GM12865 (cell line): Measurements from ENCODE around the gene ZMYM5.

Experiments used
- DNase-seq: peaks from one replicate; pipeline ENCODE4 v3.0.0; 2010; ENCODE audit warnings: low read depth
- H3K4me3 ChIP-seq: 2 replicates; pipeline ENCODE4 v1.5.1; 2011; ENCODE audit warnings: mild to moderate bottlenecking, low read depth, low read length, control low read depth
- CTCF ChIP-seq: IDR thresholded peaks from 2 replicates; pipeline ENCODE4 v1.5.1; 2011; ENCODE audit warnings: low read length, control low read depth, low read depth, inconsistent platforms; ENCODE audit not compliant: insufficient read depth; ENCODE audit errors: missing control alignments

ZMYM5 gene

DNA sequence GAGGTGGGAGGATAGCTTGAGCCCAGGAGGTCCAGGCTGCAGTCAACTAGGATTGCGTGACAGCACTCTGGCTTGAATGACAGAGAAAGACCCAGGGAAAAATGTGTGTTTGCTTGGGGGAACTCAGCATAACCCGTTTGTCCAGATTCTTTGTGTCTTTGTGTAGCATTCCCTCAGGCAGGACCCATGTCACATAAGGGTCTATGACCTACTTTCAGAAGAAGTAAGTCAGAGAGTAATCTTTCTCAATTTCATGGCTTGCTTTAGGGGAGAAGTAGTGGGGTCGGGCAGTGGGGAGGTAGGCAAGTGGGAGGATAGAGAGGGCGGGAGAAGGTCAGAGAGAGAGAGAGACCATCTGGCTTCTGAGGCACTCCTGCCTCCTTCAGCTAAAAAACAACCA is 68.8 kb downstream of the ZMYM5 start:
- no peak for TF ChIP-seq CTCF
- no peak for DNase-seq
- no peak overlapping the region for H3K4me3 ChIP-seq

- DNase-seq: no peak
- no peak overlapping the region for H3K4me3 ChIP-seq
- TF ChIP-seq CTCF: no peak
Observed at GRCh38 chr13:19791953-19792537, 71.4 kb downstream of the ZMYM5 start.

DNA sequence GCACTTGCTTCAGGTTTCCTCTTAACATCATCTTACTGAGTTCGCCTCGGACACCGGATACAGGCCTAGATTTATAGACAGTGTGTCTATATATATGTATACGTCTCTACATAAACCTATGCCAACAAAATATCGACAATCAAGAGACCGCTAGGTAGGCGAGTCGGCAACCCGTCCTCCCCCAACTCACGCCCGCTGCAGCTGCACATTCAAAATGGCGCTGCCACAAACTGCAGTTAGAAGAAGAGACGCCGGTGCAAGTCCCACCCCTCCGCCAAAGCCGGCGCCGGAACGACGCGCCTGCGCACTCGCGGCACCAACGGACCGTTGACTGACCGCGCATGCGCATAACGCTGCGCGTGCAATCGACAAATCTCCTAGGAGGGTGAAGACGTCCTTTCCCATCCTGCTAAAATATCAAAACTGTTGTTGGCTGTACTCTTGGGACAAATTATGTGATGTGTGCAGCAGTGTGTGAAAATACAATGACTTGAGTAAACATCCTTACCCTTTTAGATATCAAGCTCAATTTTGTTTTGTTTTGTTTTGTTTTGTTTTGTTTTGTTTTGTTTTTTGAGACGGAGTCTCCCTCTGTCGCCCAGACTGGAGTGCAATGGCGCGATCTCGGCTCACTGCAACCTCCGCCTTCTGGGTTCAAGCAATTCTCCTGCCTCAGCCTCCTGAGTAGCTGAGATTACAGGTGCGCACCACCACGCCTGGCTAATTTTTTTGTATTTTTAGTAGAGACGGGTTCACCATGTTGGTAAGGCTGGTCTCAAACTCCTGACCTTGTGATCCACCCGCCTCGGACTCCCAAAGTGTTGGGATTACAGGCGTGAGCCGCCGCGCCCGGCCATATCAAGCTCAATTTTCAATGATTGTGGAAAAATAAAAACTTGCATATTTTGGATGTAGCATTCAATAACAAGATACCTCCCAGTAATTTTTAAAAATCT is 80.4 kb downstream of the ZMYM5 start, which contains the start of gene PSPC1:
TSS of gene PSPC1 (minus strand) at position 219 of the 956 bp plus-strand sequence. CDS start at position 31, 188 bp downstream.
- peak; percentile 97 for DNase-seq
- peak within 1 kb of the TSS; percentile 94 for H3K4me3 ChIP-seq

GRCh38 chr13:19782049-19782726 is 81.3 kb downstream of the ZMYM5 start:
- peak; percentile 66 for DNase-seq
- peak overlapping the region; percentile 94 for H3K4me3 ChIP-seq
- TF ChIP-seq CTCF: no peak

DNA sequence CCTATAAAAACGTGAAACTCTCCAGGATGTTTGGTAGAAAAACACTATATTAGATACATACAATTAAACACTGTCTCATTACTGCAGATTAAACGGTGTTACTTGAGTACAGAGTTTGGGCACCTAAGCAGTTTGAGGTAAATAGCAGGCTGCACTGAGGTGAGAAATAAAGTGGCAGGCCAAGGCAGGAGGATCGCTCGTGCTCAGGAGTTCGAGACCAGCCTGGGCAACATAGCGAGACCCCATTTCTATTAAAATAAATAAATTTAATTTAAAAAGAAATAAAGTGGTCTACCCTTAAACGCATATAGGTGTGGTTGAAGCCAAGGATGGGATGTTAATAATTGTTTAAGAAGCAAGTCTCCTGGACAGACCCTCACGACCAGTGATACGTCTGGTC is 81.9 kb downstream of the ZMYM5 start:
- DNase-seq: peak; percentile 22
- no peak for TF ChIP-seq CTCF

GRCh38 chr13:19780753-19781418 is 82.6 kb downstream of the ZMYM5 start:
- peak; percentile 14 for DNase-seq
- H3K4me3 ChIP-seq: peak overlapping the region; percentile 94

More for the DNA sequence above, 81.9 kb downstream of the ZMYM5 start:
- H3K4me3 ChIP-seq: peak overlapping the region; percentile 94
